ENCODE data around the gene BBS2. TPM values are rescaled to one million over a fixed set of nuclear protein-coding genes. Genes with fewer than 3 reads are reported as not detected.

BBS2 gene
- total and polyA plus RNA-seq, 11 donors: 12.2 to 76.2 (median 43.1) TPM

DNA sequence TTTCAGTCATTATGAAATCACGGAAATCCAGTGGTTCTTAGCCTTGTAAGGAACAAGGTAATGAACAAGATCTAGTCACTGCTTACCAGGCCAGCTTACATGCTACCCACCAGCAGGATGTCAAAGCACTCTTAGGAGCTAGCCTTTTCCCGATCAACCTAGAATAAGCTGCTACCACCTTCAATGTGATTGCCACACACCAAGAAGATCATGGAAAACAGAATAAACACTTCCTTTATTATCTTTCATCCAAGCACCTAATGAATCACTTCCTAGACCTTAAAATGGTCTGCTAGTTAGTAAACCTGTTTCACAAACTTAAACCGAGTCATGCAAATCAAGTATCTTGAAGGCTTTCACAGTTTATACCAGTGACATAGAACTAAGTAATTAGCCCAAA lies 5.0 kb downstream of the BBS2 start:
- peaks cover 0 to 48% (median 30%) of the 10 kb centered on the region in 12 donors for H3K4me1 ChIP-seq
- WGBS, 4 donors: 73 to 92% (median 82%) methylated on average over 3 of the region's 3 CpGs
- no peak overlapping the region for H3K27ac ChIP-seq
- peaks cover 0 to 36% (median 13%) of the 10 kb centered on the region in 9 donors for H3K36me3 ChIP-seq
- TF ChIP-seq, protein P1, sequence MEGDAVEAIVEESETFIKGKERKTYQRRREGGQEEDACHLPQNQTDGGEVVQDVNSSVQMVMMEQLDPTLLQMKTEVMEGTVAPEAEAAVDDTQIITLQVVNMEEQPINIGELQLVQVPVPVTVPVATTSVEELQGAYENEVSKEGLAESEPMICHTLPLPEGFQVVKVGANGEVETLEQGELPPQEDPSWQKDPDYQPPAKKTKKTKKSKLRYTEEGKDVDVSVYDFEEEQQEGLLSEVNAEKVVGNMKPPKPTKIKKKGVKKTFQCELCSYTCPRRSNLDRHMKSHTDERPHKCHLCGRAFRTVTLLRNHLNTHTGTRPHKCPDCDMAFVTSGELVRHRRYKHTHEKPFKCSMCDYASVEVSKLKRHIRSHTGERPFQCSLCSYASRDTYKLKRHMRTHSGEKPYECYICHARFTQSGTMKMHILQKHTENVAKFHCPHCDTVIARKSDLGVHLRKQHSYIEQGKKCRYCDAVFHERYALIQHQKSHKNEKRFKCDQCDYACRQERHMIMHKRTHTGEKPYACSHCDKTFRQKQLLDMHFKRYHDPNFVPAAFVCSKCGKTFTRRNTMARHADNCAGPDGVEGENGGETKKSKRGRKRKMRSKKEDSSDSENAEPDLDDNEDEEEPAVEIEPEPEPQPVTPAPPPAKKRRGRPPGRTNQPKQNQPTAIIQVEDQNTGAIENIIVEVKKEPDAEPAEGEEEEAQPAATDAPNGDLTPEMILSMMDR (IDR thresholded peaks at IDR 0.05): no peak
- TF ChIP-seq POLR2A (IDR thresholded peaks at IDR 0.05): no peak
- H3K27me3 ChIP-seq: no peaks in the 10 kb centered on the region
- ATAC-seq (no peak), DNase-seq (no peak)
- intact Hi-C loops (cut with DNase I): loop anchor here (1.0 to 10.0 kb wide), 8 partner anchors 85 to 188 kb away; partner anchors contain the start of gene MT2A (in 2 of the 10)
- no peaks in the 10 kb centered on the region for H3K9me3 ChIP-seq
- no peak overlapping the region for H3K4me3 ChIP-seq

GRCh38 chr16:56513972-56514371 lies 5.9 kb downstream of the BBS2 start:
- Histone ChIP-seq H3K27me3 (no peaks in the 10 kb centered on the region), H3K4me3 (no peak overlapping the region), H3K27ac (no peak overlapping the region), H3K4me1 (peaks cover 0 to 44% (median 27%) of the 10 kb centered on the region in 12 donors), H3K36me3 (peaks cover 0 to 45% (median 22%) of the 10 kb centered on the region in 9 donors), H3K9me3 (no peaks in the 10 kb centered on the region)
- intact Hi-C loops (cut with DNase I): loop anchor here in 8 of 10 donors (1.0 to 10.0 kb wide), 8 partner anchors 86 to 189 kb away; partner anchors contain the start of gene MT2A (in 2 of the 8)
- TF ChIP-seq, protein P1 (IDR thresholded peaks at IDR 0.05): peak; percentile 51 to 80 (median 66)
- no peak for TF ChIP-seq POLR2A (IDR thresholded peaks at IDR 0.05)
- 49 to 54% (median 52%) methylated on average over 3 of the region's 3 CpGs for WGBS, 4 donors
- ATAC-seq: peak; percentile 35 to 68 (median 54)
- DNase-seq: peak in 2 of 5 donors; percentile 30 to 40

- DNase-seq (no peak), ATAC-seq (no peak)
- Histone ChIP-seq H3K36me3 (peaks cover 0 to 53% (median 31%) of the 10 kb centered on the region in 9 donors), H3K27ac (no peak overlapping the region), H3K9me3 (no peaks in the 10 kb centered on the region), H3K4me1 (peaks cover 0 to 35% (median 18%) of the 10 kb centered on the region in 12 donors), H3K27me3 (no peaks in the 10 kb centered on the region), H3K4me3 (no peak overlapping the region)
- no peak for TF ChIP-seq POLR2A (IDR thresholded peaks at IDR 0.05)
- TF ChIP-seq, protein P1 (IDR thresholded peaks at IDR 0.05): no peak
- WGBS, 4 donors: 85 to 94% (median 88%) methylated on average over 2 of the region's 2 CpGs
- intact Hi-C loops (cut with DNase I): loop anchor here in 6 of 10 donors (5.0 to 10.0 kb wide), 3 partner anchors 89 to 189 kb away; partner anchors contain the start of gene MT2A (in 2 of the 6)
These were observed 6.7 kb downstream of the BBS2 start for GRCh38 chr16:56513091-56513490.

GRCh38 chr16:56512025-56512424 lies 7.8 kb downstream of the BBS2 start:
- Histone ChIP-seq H3K4me3 (no peak overlapping the region), H3K9me3 (no peaks in the 10 kb centered on the region), H3K4me1 (peaks cover 0 to 24% (median 12%) of the 10 kb centered on the region in 12 donors), H3K36me3 (peaks cover 0 to 64% (median 42%) of the 10 kb centered on the region in 9 donors), H3K27me3 (no peaks in the 10 kb centered on the region), H3K27ac (no peak overlapping the region)
- TF ChIP-seq, protein P1 (IDR thresholded peaks at IDR 0.05): no peak
- TF ChIP-seq POLR2A (IDR thresholded peaks at IDR 0.05): no peak
- 96 to 100% (median 99%) methylated on average over 1 of the region's 1 CpG for WGBS, 4 donors
- intact Hi-C loops (cut with DNase I): loop anchor here in 6 of 10 donors (5.0 to 10.0 kb wide), 3 partner anchors 90 to 190 kb away; partner anchors contain the start of gene MT2A (in 2 of the 6)
- DNase-seq (no peak), ATAC-seq (no peak)
